ENCODE measurements around the gene GOLGA6L10.
"Not testable (repeated sequence)": the region's sequence is repeated elsewhere in the genome, so short reads cannot be mapped to it uniquely, and the experiment has no call there.

The GOLGA6L10 gene

DNA sequence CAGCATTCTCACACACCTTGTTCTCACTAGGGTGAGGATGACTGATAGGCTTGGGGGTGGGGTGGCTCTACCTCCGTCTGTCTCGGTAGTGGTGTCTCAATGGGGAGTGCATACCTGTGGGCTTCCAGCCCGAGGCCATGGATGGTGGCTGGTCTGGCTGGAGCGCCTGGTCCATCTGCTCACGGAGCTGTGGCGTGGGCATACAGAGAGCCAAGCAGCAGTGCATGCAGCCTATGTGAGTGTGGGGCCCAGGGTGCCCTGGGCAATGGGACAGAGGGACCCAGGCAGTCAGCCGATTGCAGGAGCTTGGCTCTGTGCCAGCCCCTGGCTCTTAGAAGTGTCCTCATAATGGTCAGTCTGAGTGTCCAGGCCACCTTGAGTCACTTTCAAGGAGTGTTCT is 31.8 kb downstream of the GOLGA6L10 start:
- not testable (repeated sequence) for DNase-seq (ENCODE audit: low read depth in 2 of 2)

DNA sequence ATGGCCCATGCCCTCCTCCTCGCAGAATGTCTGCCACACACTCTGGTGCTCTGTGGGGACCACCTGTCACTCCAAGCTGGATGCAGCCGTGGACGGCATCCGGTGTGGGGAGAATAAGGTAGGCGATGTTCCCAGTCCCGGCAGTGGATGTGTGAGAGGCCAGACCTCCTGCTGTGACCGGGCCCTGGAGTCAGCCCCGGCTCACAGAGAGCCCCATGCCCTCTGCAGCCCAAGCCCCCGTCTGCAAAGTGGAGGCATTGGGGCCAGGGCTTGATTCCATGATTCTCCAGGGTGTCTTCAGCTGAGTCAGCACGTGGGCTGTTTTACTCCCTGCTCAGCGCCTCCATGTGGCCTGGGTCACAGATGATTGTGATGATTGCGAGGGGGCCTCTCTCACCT is 32.2 kb downstream of the GOLGA6L10 start:
- no peak for DNase-seq (ENCODE audit: low read depth in 2 of 2)

DNA sequence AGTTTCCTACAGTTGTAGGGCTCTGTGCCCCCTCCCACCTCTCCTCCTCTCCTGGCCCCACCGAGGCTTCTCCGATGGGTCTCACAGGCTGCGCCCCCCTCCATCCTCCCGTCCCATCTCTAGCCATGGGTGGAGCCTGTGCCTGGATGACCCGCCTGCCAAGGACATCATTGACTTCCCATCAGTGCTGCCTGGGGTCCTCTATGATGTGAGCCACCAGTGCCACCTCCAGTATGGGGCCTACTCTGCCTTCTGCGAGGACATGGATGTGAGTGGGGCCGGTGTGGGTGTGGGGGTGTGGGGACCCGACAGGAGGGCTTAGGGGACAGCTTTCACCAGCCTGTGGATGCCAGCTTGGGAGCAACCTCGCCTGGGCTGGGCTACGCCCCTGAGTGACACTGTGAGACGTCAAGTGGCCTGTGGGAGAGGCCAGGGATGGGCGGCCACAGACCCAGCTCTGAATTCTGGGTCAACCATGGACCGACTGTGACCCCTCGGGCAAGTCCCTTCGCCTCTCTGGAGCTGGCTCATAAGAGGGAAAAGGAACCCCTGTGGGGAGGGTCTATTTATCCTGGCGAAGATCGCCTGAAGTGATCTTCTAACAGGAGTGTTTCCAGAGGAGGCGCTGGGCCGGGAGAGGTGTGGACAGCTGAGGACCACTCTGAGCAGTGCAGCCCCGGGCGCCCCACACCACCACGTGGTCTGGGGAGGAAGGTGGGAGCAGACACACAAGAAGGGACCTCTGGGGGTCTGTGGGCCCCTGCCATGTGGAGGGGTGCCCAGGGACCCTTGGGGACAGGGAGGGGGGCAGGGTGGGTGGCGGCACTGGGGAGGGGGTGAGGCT is 32.8 kb downstream of the GOLGA6L10 start:
- DNase-seq (ENCODE audit: low read depth in 2 of 2): not testable (repeated sequence)

DNA sequence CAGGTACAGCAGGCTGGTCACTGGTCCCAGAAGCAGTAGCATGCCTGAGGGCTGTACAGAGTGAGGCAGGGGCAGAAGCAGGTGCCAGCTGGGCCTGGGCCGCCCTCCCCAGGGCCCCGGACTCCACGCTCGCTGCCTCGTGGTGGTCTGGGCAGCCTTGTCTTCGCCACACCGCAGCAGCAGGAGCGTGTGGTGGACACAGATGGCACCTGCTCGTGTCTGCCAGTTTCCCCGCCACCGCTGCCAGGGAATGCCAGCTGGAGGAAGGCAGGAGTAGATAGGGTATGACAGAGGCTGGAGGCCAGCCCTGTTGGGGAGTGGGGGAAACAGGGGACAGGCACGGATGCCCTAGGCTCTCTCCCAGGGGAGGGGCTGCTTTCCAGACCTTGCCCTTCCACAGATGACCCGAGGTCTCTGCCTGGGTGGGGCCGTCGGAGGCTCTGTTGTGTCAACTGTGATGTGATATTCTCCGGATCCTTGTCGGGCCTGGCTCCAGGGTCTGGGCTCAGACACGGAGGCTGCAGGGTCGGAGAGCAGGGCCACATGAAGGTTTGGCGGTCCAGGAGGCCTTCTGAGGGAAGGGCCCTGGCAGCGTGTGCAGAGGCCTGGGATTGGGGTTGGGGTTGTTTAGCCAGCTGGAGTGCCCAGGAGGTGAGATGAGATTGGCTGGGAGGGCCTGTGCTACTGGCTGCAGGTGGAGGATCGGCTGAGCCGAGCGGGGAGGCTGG is 33.6 kb downstream of the GOLGA6L10 start:
- DNase-seq (ENCODE audit: low read depth in 2 of 2): no peak

DNA sequence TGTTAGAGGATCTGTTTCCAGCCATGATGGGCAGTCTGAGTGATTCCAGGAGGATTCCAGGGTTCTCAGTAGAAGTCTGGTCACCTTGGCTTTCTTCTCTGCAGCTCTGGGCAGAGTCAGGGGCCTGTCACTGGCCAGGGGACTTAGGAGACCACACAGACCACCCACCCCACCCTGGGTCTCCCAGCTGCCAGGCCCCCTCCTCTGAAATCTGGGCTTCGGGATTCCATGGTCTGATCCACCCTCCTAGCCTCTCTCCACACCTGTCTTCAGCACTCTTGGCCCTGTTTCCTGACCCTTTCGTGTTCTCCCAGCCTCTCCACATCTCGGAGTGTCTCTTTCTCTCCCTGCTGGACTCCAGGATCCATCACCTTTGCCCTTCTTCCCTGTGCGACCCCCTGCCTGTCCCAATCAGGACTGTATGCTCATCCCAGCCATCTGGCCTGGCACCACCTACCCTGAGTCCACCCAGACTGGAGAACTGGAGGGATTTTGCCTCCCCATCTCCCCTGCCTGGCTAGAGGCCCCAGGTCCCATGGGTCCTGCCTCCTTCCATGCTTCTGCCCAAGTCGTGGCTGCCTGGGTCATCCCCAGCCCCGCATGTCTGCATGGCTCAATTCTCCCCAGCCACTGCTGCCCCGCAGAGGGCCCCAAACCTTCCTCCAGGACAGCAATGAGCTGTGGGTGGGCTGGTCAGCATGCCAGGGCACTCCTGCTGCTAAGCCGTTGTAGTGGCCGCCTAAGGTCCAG is 34.3 kb downstream of the GOLGA6L10 start:
- DNase-seq (ENCODE audit: low read depth in 2 of 2): no peak

DNA sequence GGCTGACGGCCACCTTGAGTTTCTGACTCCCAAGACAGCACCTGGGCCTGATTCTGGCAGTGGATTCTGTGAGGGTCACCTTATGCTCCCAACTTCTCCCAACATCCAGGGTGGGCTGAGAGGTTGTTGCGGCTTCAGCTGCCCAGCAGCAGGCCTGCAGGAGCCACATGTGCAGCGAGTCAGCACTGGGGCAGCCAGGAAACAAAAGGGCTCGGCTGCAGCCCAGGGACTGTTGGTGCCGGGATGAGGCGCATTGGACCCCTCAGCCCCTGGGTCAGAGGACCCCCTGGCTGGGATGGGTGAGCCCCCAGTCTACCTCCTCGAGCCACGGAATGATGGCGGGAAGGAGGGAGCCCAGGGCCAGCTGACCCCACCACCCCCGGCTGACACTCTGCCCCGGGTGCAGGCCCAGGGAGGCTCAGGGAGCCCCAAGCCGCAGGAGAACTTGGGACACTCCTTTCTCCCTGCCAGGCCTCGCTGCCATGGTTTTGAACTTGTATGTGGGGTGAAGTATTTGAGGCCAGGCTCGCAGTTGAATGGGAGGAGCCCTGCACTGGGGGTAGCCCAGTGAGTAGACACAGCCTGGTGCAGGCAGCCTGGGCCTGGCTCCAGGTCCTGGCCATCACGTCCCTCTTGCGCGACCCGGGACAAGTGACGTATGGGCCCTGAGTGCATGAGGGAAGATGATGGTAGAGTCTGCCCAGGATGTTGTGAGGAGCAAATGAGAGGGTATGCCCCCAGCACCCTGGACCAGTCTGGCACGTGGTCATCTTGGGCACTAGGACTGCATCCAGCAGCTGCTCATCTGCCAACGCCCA is 35.1 kb downstream of the GOLGA6L10 start:
- DNase-seq (ENCODE audit: low read depth in 2 of 2): not testable (repeated sequence)

DNA sequence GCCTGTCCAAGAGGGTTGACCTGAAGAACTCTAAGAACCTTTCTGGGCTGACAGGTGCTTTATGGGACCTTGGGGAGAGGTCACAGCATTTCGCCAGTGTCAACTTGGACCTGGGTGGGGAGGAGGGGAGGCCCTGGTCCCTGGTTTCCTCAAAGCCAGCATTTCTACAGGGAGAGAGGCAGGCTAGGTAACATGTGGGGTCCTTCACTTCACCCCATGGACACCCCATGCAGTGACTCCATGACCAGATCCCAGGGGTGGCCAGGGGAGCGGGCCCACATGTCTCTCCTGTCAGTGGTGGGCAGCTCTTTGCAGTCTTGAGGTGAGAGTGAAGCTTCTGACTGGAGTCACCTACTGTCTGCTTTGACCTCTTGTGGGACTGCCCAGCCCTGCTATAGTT is 35.8 kb downstream of the GOLGA6L10 start:
- DNase-seq (ENCODE audit: low read depth in 2 of 2): no peak

DNA sequence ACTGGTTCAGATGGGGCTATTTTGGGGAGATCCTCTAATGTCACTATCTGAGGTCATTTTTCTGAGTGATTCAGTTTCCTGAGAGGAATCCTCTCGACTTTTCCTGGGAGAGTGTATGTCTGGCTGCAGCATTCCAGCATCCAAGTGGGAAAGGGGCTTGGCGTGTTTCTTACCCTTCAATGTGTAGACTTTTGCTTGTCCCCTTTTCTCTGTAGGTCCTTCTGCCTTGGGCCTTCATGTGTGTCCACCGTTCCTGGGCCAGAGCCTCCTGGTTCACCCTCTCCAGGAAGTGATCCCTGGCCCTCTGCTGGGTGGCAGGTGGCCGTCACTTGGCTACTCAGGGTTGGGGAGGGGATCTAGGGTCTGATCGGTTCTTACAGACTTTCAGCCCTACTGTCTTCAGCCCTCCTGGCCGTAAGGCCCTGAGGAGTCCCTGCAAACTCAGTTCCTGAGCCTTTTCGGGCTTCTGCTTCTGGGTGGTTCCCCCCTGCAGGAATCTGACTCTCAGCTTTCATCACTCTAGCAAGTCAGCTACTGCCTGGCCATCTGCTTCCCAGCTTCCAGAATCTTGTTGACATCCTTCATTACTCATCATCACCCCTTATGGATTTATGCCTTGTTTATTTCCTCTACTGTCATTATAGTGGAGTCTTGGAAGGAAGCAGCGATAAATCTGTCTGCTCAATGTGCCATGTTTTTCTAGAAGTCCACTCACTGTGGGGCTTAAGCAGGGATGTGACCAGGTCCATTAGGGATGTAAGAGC is 36.5 kb downstream of the GOLGA6L10 start:
- DNase-seq (ENCODE audit: low read depth in 2 of 2): no peak

DNA sequence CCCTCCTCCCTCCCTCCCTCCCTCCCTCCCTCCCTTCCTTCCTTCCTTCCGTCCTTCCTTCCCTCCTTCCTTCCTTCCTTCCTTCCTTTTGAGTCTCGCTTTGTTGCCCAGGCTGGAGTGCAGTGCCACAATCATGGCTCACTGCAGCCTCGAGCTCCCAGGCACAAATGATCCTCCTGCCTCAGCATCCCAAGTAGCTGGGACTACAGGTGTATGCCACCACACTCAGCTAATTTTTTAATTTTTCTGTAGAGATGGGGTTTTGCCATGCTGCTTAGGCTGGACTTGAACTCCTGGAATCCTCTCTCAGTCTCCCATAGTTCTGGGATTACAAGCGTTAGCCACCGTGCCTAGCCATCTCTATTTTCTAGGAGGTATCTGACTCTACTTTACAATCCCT is 38.0 kb downstream of the GOLGA6L10 start:
- DNase-seq (ENCODE audit: low read depth in 2 of 2): not testable (repeated sequence)

DNA sequence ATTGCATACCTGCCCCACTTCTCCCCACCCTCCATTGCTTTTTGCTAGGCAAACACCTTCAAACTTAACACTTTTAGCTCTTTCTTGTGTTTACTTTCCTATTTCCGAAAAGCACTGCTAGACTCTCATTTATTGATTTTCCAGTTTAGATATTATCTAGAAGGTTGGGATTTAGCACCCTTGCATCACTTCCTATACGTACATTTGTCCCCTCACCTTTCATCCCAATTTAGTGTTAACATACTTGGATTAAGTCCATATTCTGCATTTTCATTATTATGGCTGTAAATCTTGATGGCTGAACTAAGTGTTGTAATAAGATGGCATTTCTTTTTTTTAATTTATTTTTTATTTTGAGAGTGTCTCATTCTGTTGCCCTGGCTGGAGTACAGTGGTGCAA is 39.5 kb downstream of the GOLGA6L10 start:
- DNase-seq (ENCODE audit: low read depth in 2 of 2): no peak

DNA sequence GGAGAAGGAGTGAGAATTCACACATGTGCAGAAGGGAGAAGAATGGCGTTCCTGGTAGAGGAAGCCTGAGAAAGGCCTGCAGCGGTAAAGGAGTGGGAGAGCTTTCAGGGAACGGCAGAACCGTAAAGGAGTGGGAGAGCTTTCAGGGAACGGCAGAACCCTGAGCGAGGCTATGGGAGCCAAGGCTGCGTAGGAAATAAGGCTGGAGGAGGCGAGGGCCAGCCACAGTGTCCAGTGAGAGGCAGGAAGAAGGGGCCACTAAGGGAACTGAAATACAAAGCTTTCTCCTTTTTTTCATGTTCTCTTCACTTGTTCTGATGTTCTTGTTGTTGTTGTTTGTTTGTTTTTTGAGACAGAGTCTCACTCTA is 41.6 kb downstream of the GOLGA6L10 start:
- DNase-seq (ENCODE audit: low read depth in 2 of 2): no peak

DNA sequence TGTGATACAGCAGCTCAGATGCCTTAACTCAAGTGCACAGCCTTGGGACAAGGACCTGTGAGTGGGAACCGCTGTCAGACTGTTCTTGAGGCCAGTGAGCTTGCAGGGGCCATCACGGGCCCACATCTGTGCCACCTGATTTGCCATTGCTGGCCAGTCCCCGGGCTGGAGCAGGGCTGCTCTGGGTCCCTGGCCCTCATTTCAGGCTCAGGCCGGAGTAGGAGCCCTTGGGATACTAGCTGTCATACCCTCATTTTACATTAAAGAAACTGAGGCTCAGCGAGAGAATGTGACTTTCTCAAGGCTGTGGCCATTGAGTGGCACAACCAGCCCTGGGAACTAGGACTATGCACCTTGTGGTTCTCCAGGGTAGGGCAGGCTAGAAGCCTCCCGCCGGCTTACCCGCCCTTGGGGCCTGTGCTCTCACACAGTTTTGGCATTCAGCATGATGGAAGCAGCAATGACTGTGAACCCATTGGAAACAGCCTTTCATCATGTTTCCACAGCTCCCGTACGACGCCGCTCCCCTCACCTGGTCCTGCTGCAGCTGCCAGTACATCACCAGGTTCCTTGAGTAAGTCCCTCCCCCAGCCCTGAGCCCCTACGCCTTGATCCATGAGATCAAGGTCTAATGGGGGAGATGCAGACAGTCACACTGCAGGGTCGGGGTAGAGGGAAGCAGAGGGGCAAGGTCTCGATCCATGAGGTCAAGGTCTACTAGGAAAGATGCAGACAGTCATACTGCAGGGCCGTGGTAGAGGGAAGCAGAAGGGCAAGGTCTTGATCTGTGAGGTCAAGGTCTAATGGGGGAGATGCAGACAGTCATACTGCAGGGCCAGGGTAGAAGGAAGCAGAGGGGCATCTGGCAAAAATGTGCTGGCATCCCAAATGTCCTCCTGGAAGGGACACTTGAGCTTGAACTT is 42.2 kb downstream of the GOLGA6L10 start:
- no peak for DNase-seq (ENCODE audit: low read depth in 2 of 2)

DNA sequence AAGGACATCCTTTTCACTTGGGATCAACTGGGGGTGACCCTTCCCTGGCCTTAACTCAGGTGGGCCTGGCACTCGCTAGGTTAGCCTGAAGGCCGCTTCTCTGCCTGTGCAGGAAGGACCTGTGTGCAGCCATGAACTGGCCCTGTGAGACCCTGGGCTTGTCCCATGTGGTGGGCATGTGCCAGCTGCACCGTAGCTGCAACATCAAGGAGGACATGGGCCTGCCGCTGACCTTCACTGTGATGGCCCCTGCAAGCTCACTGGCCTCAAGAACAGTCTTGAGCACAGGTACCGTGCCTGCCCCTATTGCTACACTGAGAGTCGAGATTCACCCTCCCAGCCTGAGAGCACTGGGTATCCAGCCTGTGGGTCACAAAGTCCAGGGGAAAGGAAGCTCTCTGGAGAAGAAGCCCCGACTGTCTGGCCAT is 43.6 kb downstream of the GOLGA6L10 start:
- no peak for DNase-seq (ENCODE audit: low read depth in 2 of 2)

DNA sequence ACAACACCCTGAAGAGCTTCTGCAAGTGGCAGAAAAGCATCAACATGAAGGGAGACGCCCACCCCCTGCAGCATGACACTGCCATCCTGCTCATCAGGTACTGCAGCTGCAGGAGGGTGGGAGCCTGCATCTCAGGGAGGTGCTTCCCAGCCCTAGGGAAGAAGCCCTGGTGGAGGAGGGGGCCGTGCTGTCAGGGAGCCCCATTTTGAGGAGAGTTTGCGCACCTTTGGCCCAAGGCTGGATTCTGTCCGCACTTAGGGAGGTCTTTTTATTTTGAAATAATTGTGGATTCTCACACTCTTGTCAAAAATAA is 44.5 kb downstream of the GOLGA6L10 start:
- no peak for DNase-seq (ENCODE audit: low read depth in 2 of 2)

DNA sequence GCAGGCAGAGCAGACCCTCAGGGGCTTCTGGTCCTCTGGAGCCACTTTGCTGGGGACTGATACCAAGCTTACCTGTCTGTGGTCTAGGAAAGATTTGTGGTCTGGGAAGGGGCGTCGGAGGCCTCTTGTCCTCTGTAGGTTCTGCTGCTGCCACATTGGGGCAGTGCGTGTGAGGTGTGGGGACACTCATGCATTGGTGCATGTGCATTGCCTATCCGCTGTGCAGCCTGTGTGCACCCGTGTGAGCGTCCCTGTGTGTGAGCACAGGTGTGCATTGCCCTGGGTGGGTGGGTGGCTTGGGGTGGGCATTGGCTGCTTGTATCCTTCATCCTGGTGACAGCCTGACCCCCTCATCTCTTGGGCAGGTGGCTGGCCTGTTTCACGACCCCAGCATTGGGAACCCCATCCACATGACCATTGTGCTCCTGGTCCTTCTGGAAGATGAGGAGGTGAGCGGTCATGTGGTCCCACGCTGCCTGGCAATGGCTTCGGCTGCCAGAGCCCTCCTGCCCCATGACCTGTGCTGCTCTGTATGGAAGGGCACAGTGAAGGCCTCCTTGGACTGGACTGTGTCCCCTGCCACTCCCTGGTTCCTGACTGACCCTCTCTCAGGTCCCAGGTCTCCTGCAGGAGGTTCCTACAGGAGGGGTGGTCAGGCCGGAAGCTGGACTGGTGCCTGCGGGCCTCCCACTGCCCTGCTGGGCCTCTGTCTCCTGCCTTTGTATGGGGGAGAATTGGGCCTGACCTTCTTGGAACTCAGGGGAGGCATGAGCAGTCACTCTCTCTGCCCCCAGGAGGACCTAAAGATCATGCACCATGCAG is 45.1 kb downstream of the GOLGA6L10 start:
- DNase-seq (ENCODE audit: low read depth in 2 of 2): no peak

DNA sequence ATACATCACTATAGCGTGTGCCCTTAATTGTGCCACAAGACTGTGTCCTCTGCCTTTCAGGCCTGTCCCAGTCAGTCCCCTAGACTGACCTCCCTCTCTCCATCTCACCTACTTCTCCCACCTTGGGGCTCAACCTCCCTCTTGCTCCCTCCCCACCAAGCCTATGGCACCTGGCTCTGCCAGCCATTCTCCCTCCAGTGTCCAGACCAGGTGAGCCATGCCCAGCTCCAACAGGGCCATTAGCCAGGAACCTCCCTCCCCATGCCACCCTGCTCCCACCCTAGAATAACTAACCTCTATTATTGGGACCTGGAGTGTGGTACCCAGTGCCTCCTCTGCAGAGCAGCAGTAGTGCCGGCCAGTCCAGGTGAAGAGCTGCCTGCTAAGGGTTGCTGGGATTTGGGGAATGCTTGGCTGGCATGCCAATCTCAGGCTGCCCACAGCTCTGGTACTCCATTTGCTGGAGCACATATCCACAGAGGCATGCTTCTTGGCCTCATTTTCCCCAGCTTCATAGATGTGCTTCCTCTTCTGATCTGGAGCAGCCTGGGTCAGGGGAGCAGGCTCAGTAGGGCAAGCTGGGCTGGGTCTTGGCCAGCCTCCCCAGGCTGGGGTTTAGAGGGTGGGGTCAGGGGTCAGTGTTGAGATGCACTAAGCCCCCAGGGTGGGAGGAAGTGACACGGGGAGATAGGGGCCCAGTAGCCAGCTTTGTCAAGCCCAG is 47.8 kb downstream of the GOLGA6L10 start:
- no peak for DNase-seq (ENCODE audit: low read depth in 2 of 2)

DNA sequence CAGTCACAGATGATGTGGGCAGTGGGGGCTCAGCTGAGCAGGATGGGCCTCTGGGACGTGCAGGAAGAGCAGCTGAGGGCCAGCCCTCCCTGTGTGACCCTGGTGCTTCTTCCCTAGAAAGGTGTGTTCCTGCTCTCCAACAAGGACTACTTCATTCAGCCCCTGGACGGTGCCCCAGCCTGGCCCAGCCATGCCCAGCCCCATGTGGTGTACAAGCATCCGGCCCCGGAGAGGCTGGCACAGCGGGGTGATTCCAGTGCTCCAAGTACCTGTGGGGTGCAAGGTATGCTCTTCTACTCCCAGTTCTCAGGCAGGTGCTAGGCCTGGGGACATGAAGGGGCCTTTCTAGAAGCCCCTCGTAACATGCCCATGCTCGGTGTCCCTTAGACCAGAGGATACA is 48.4 kb downstream of the GOLGA6L10 start:
- no peak for DNase-seq (ENCODE audit: low read depth in 2 of 2)

DNA sequence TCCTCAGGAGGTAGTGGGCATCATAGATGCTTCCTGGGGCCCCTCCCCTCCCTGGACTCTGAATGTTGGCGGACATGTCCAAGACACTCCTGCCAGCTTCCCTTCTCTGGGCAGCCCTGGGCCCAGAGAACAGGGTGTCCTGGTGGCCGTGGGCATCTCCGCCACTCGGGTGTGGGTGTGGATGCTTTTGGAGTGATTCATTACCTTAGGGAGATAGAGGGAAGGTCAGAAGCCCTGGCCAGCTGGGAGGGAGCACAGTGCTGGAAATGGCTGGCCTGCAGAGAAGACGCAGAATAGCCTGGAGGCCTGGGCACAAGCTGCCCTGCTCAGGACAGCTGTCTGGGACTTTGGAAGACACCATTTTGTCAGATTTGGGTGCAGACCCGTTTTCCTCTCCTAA is 48.9 kb downstream of the GOLGA6L10 start:
- DNase-seq (ENCODE audit: low read depth in 2 of 2): not testable (repeated sequence)
